H9 (cell line): ENCODE results near the gene SLC35F3. TPM values are rescaled to one million over a fixed set of nuclear protein-coding genes. Genes with fewer than 3 reads are reported as not detected.

ENCODE experiments used
- DNase-seq: peaks from one replicate; pipeline ENCODE4 v3.0.0-alpha.2; 2017
- H2AFZ ChIP-seq: one replicate; pipeline ENCODE4 v1.6.1; 2013; ENCODE audit warnings: mild to moderate bottlenecking, low read length, control low read depth, moderate library complexity
- H2AK5ac ChIP-seq: 2 replicates; pipeline ENCODE4 v1.6.1; 2013; ENCODE audit warnings: low read length, control low read depth, mixed read lengths; ENCODE audit not compliant: insufficient read length
- H2BK120ac ChIP-seq: one replicate; pipeline ENCODE4 v1.6.1; 2013; ENCODE audit warnings: low read depth, mild to moderate bottlenecking, low read length, control low read depth, inconsistent platforms; ENCODE audit not compliant: poor library complexity, severe bottlenecking
- H2BK12ac ChIP-seq: 2 replicates; pipeline ENCODE4 v1.6.1; 2013; ENCODE audit warnings: low read length, control low read depth, mixed read lengths, low read depth; ENCODE audit not compliant: insufficient read length
- H2BK15ac ChIP-seq: 2 replicates; pipeline ENCODE4 v1.6.1; 2013; ENCODE audit warnings: low read depth, low read length, control low read depth
- H2BK20ac ChIP-seq: one replicate; pipeline ENCODE4 v1.6.1; 2013; ENCODE audit warnings: low read depth, mild to moderate bottlenecking, low read length, control low read depth, inconsistent platforms; ENCODE audit not compliant: poor library complexity, severe bottlenecking
- H2BK5ac ChIP-seq: 2 replicates; pipeline ENCODE4 v1.6.1; 2013; ENCODE audit warnings: low read length, control low read depth, mixed read lengths; ENCODE audit not compliant: insufficient read length
- H3K14ac ChIP-seq: 2 replicates; pipeline ENCODE4 v1.6.1; 2013; ENCODE audit warnings: low read length, control low read depth; ENCODE audit not compliant: insufficient read depth
- H3K18ac ChIP-seq: 2 replicates; pipeline ENCODE4 v1.6.1; 2013; ENCODE audit warnings: low read depth, mild to moderate bottlenecking, mixed read lengths, low read length, control low read depth; ENCODE audit not compliant: insufficient read length
- H3K23ac ChIP-seq: 2 replicates; pipeline ENCODE4 v1.6.1; 2013; ENCODE audit warnings: low read length, control low read depth, mixed read lengths, low read depth; ENCODE audit not compliant: insufficient read length
- H3K23me2 ChIP-seq: 2 replicates; pipeline ENCODE4 v1.6.1; 2013; ENCODE audit warnings: low read depth, mild to moderate bottlenecking, mixed read lengths, low read length, control low read depth; ENCODE audit not compliant: insufficient read length, poor library complexity, severe bottlenecking
- H3K27ac ChIP-seq: 2 replicates; pipeline ENCODE4 v1.5.1; 2013; ENCODE audit warnings: low read length, control low read depth, mixed read lengths, low read depth; ENCODE audit not compliant: insufficient read length
- H3K27me3 ChIP-seq: 2 replicates; pipeline ENCODE4 v1.6.1; 2013; ENCODE audit warnings: low read length, control low read depth, inconsistent platforms; ENCODE audit not compliant: insufficient read depth
- H3K4ac ChIP-seq: 2 replicates; pipeline ENCODE4 v1.6.1; 2013; ENCODE audit warnings: low read depth, mild to moderate bottlenecking, control low read depth, inconsistent platforms, low read length, moderate library complexity
- H3K4me1 ChIP-seq: 2 replicates; pipeline ENCODE4 v1.6.1; 2013; ENCODE audit warnings: low read length, control low read depth, inconsistent platforms; ENCODE audit not compliant: insufficient read depth
- H3K4me2 ChIP-seq: 2 replicates; pipeline ENCODE4 v1.6.1; 2013; ENCODE audit warnings: low read length, control low read depth, mixed read lengths; ENCODE audit not compliant: insufficient read length, insufficient read depth
- H3K56ac ChIP-seq: 2 replicates; pipeline ENCODE4 v1.6.1; 2013; ENCODE audit warnings: low read depth, mild to moderate bottlenecking, mixed read lengths, low read length, control low read depth; ENCODE audit not compliant: insufficient read length
- H3K79me1 ChIP-seq: 2 replicates; pipeline ENCODE4 v1.6.1; 2013; ENCODE audit warnings: low read depth, mild to moderate bottlenecking, moderate library complexity, low read length, control low read depth, inconsistent platforms; ENCODE audit not compliant: insufficient read depth, poor library complexity, severe bottlenecking
- H3K79me2 ChIP-seq: 2 replicates; pipeline ENCODE4 v1.6.1; 2013; ENCODE audit warnings: low read length, control low read depth, inconsistent platforms; ENCODE audit not compliant: insufficient read depth
- H3K9ac ChIP-seq: 2 replicates; pipeline ENCODE4 v1.6.1; 2013; ENCODE audit warnings: low read length, control low read depth, mixed read lengths; ENCODE audit not compliant: insufficient read length; ENCODE audit errors: extremely low read depth
- H3K9me3 ChIP-seq: one replicate; pipeline ENCODE4 v1.6.1; 2013; ENCODE audit warnings: low read depth, low read length, inconsistent platforms; ENCODE audit not compliant: control insufficient read depth
- H3T11ph ChIP-seq: one replicate; pipeline ENCODE4 v1.6.1; 2013; ENCODE audit warnings: mild to moderate bottlenecking, low read length, control low read depth, inconsistent platforms
- H4K20me1 ChIP-seq: one replicate; pipeline ENCODE4 v1.6.1; 2013; ENCODE audit not compliant: control insufficient read depth, insufficient read length, insufficient read depth
- H4K5ac ChIP-seq: 2 replicates; pipeline ENCODE4 v1.6.1; 2013; ENCODE audit warnings: low read depth, mild to moderate bottlenecking, mixed read lengths, low read length, control low read depth; ENCODE audit not compliant: insufficient read length
- H4K8ac ChIP-seq: replicated peaks from 2 replicates; pipeline ENCODE4 v1.6.1; 2013; ENCODE audit warnings: low read length, control low read depth, mixed read lengths, low read depth; ENCODE audit not compliant: insufficient read length
- H4K91ac ChIP-seq: 2 replicates; pipeline ENCODE4 v1.6.1; 2013; ENCODE audit warnings: low read depth, mild to moderate bottlenecking, moderate library complexity, mixed read lengths, low read length, control low read depth; ENCODE audit not compliant: insufficient read length
- H3K27ac Mint-ChIP-seq, 3 experiments: 2 replicates in 2 of 3; 3 replicates in 1 of 3; pipeline ENCODE4 v1.8.0; 2020 to 2021; ENCODE audit warnings: mixed read lengths in 3 of 3, mild to moderate bottlenecking in 1 of 3, moderate library complexity in 1 of 3
- H3K27me3 Mint-ChIP-seq: 2 replicates; pipeline ENCODE4 v1.8.0; 2021; ENCODE audit warnings: low read depth, mild to moderate bottlenecking, moderate library complexity, mixed read lengths
- H3K36me3 Mint-ChIP-seq, 3 experiments: 2 replicates in 2 of 3; 3 replicates in 1 of 3; pipeline ENCODE4 v1.8.0; 2020 to 2021; ENCODE audit warnings: low read depth in 3 of 3, mixed read lengths in 3 of 3; ENCODE audit not compliant: insufficient read depth in 1 of 3
- H3K4me1 Mint-ChIP-seq, 2 experiments: 2 replicates each; pipeline ENCODE4 v1.8.0; 2020; ENCODE audit warnings: mixed read lengths in 2 of 2
- H3K4me3 Mint-ChIP-seq, 2 experiments: 2 replicates in 1 of 2; 3 replicates in 1 of 2; pipeline ENCODE4 v1.8.0; 2020 to 2021; ENCODE audit warnings: mild to moderate bottlenecking in 2 of 2, mixed read lengths in 2 of 2, moderate library complexity in 1 of 2
- H3K9me3 Mint-ChIP-seq, 2 experiments: 2 replicates in 1 of 2; 3 replicates in 1 of 2; pipeline ENCODE4 v1.8.0; 2020; ENCODE audit warnings: mild to moderate bottlenecking in 2 of 2, mixed read lengths in 2 of 2, moderate library complexity in 1 of 2
- WGBS: extraction: QIAGEN DNeasy Blood & Tissue Kit; methylation state at CpG from one replicate; pipeline ENCODE4 v1.1.7; 2013; ENCODE audit warnings: missing lambda C conversion rate, low lambda C conversion rate, mixed read lengths; ENCODE audit not compliant: insufficient read length; ENCODE audit errors: extremely low coverage; 5-methylcytosine and 5-hydroxymethylcytosine counted together
- total RNA-seq: library from RNA; stranded (reverse); gene quantifications from 2 replicates; pipeline ENCODE4 v1.2.1, GENCODE V29; 2021
- TF ChIP-seq, protein P1 (sequence below): fragments of 200-600 bp; sonication (generic); conservative IDR thresholded peaks from 3 replicates; pipeline ENCODE4 v1.8.0; 2021; ENCODE audit warnings: antibody characterized with exemption, mild to moderate bottlenecking

SLC35F3 gene
- total RNA-seq, 1 experiment from 2014 or later = 0.81 TPM

- Mint-ChIP-seq H3K27ac (no peak overlapping the region), H3K36me3 (no peaks in the 10 kb centered on the region), H3K9me3 (no peaks in the 10 kb centered on the region), H3K4me1 (peaks cover 15 to 17% of the 10 kb centered on the region in 2 experiments), H3K4me3 (no peak overlapping the region), H3K27me3 (peaks cover 22% of the 10 kb centered on the region)
- Histone ChIP-seq H3K4me1 (peaks cover 4% of the 10 kb centered on the region; the same call in 1 of the 2 replicates), H2BK20ac (no peak overlapping the region), H3K23ac (no peak overlapping the region), H3K9ac (no peak overlapping the region), H3K14ac (no peak overlapping the region), H2BK15ac (no peak overlapping the region), H3K56ac (no peak overlapping the region), H4K5ac (no peak overlapping the region), H4K91ac (no peak overlapping the region), H2AFZ (no peak overlapping the region), H3K79me2 (no peaks in the 10 kb centered on the region), H3K9me3 (no peaks in the 10 kb centered on the region), H4K20me1 (no peaks in the 10 kb centered on the region), H2BK120ac (no peak overlapping the region), H3K23me2 (no peaks in the 10 kb centered on the region), H2BK12ac (no peak overlapping the region), H3T11ph (no peak overlapping the region), H2BK5ac (no peak overlapping the region), H4K8ac (no peak overlapping the region), H2AK5ac (no peak overlapping the region), H3K4ac (no peak overlapping the region), H3K27ac (no peak overlapping the region), H3K79me1 (no peaks in the 10 kb centered on the region), H3K4me2 (no peak overlapping the region), H3K18ac (no peak overlapping the region), H3K27me3 (no peaks in the 10 kb centered on the region)
- DNase-seq = no peak
- no CpG with 5 or more reads among the region's 5 CpGs for WGBS
- TF ChIP-seq, protein P1, sequence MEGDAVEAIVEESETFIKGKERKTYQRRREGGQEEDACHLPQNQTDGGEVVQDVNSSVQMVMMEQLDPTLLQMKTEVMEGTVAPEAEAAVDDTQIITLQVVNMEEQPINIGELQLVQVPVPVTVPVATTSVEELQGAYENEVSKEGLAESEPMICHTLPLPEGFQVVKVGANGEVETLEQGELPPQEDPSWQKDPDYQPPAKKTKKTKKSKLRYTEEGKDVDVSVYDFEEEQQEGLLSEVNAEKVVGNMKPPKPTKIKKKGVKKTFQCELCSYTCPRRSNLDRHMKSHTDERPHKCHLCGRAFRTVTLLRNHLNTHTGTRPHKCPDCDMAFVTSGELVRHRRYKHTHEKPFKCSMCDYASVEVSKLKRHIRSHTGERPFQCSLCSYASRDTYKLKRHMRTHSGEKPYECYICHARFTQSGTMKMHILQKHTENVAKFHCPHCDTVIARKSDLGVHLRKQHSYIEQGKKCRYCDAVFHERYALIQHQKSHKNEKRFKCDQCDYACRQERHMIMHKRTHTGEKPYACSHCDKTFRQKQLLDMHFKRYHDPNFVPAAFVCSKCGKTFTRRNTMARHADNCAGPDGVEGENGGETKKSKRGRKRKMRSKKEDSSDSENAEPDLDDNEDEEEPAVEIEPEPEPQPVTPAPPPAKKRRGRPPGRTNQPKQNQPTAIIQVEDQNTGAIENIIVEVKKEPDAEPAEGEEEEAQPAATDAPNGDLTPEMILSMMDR = no peak
These were observed 415.6 kb downstream of the SLC35F3 start for GRCh38 chr1:234320069-234320468.
